ENCODE results near the gene TPM3. TPM values are rescaled to one million over a fixed set of nuclear protein-coding genes. Genes with fewer than 3 reads are reported as not detected.
"Not testable (repeated sequence)": the region's sequence is repeated elsewhere in the genome, so short reads cannot be mapped to it uniquely, and the experiment has no call there.

The TPM3 gene
- total RNA-seq, 1 experiment from 2014 or later: 625 TPM

- ChIA-PET CTCF (no interaction called here), POLR2A (interaction anchor here (0.6 kb wide), 1 partner anchor 115 kb away, joined by 3 read pairs; no protein-coding TSS in a partner anchor)
- no peak overlapping the region for H3K4me3 Mint-ChIP-seq (ENCODE audit: unreplicated experiment)
- no peaks in the 10 kb centered on the region for H3K27me3 Mint-ChIP-seq (ENCODE audit: insufficient read depth, unreplicated experiment)
- no peaks in the 10 kb centered on the region for H3K9me3 Mint-ChIP-seq (ENCODE audit: unreplicated experiment)
- intact Hi-C loops (cut with micrococcal nuclease): no loop called here
- no peaks in the 10 kb centered on the region for H3K36me3 Mint-ChIP-seq (ENCODE audit: insufficient read depth, unreplicated experiment)
- H3K27ac Mint-ChIP-seq (ENCODE audit: low read depth, unreplicated experiment): no peak overlapping the region
- TF ChIP-seq CTCF (IDR thresholded peaks at IDR 0.05; ENCODE audit: unreplicated experiment): no peak
- no TSS peak for BruUV-seq (replicated peaks)
- DNase-seq (ENCODE audit: unreplicated experiment): no peak
- H3K4me1 Mint-ChIP-seq (ENCODE audit: insufficient read depth, unreplicated experiment): no peaks in the 10 kb centered on the region
These were observed 58.6 kb downstream of the TPM3 start for GRCh38 chr1:154133256-154133655.

GRCh38 chr1:154129391-154129970, 62.4 kb downstream of the TPM3 start:
- CTCF ChIA-PET: interaction anchor here (0.6 to 1.0 kb wide), 3 partner anchors 120 to 1798 kb away, joined by 3 to 4 read pairs (median 3); no protein-coding TSS in a partner anchor
- Mint-ChIP-seq H3K36me3 (ENCODE audit: insufficient read depth, unreplicated experiment) (no peaks in the 10 kb centered on the region), H3K27me3 (ENCODE audit: insufficient read depth, unreplicated experiment) (no peaks in the 10 kb centered on the region), H3K4me1 (ENCODE audit: insufficient read depth, unreplicated experiment) (no peaks in the 10 kb centered on the region), H3K9me3 (ENCODE audit: unreplicated experiment) (peaks cover 7% of the 10 kb centered on the region), H3K27ac (ENCODE audit: low read depth, unreplicated experiment) (no peak overlapping the region), H3K4me3 (ENCODE audit: unreplicated experiment) (no peak overlapping the region)
- POLR2A ChIA-PET: interaction anchor here (0.9 kb wide), 1 partner anchor 30 kb away, joined by 3 read pairs; no protein-coding TSS in a partner anchor
- DNase-seq (ENCODE audit: unreplicated experiment): no peak
- intact Hi-C loops (cut with micrococcal nuclease): no loop called here
- BruUV-seq (replicated peaks): no TSS peak
- no peak for TF ChIP-seq CTCF (IDR thresholded peaks at IDR 0.05; ENCODE audit: unreplicated experiment)

GRCh38 chr1:154123205-154123604, 68.7 kb downstream of the TPM3 start:
- ChIA-PET CTCF (interaction anchor here (0.5 kb wide), 1 partner anchor 102 kb away, joined by 4 read pairs; no protein-coding TSS in a partner anchor), POLR2A (interaction anchor here (0.6 kb wide), 1 partner anchor 484 kb away, joined by 3 read pairs; no protein-coding TSS in a partner anchor)
- H3K27ac Mint-ChIP-seq (ENCODE audit: low read depth, unreplicated experiment); intact Hi-C loops (cut with micrococcal nuclease); H3K36me3 Mint-ChIP-seq (ENCODE audit: insufficient read depth, unreplicated experiment); H3K4me3 Mint-ChIP-seq (ENCODE audit: unreplicated experiment); H3K9me3 Mint-ChIP-seq (ENCODE audit: unreplicated experiment); H3K4me1 Mint-ChIP-seq (ENCODE audit: insufficient read depth, unreplicated experiment); BruUV-seq (replicated peaks); DNase-seq (ENCODE audit: unreplicated experiment); H3K27me3 Mint-ChIP-seq (ENCODE audit: insufficient read depth, unreplicated experiment): not testable (repeated sequence)

GRCh38 chr1:154117642-154118041, 74.3 kb downstream of the TPM3 start:
- Mint-ChIP-seq H3K27me3 (ENCODE audit: insufficient read depth, unreplicated experiment) (no peaks in the 10 kb centered on the region), H3K4me3 (ENCODE audit: unreplicated experiment) (no peak overlapping the region), H3K36me3 (ENCODE audit: insufficient read depth, unreplicated experiment) (no peaks in the 10 kb centered on the region), H3K27ac (ENCODE audit: low read depth, unreplicated experiment) (no peak overlapping the region), H3K9me3 (ENCODE audit: unreplicated experiment) (no peaks in the 10 kb centered on the region), H3K4me1 (ENCODE audit: insufficient read depth, unreplicated experiment) (no peaks in the 10 kb centered on the region)
- DNase-seq (ENCODE audit: unreplicated experiment): no peak
- TF ChIP-seq CTCF (IDR thresholded peaks at IDR 0.05; ENCODE audit: unreplicated experiment): peak; percentile 24
- no TSS peak for BruUV-seq (replicated peaks)
- ChIA-PET POLR2A (no interaction called here), CTCF (interaction anchor here (0.7 to 0.8 kb wide), 2 partner anchors 197 to 260 kb away, joined by 3 read pairs; no protein-coding TSS in a partner anchor)
- intact Hi-C loops (cut with micrococcal nuclease): no loop called here
